T follicular helper cell (primary cell): ENCODE measurements around the gene KDM7A.
"Not testable (repeated sequence)": the region's sequence is repeated elsewhere in the genome, so short reads cannot be mapped to it uniquely, and the experiment has no call there.

ENCODE experiments used
- DNase-seq: peaks from one replicate; pipeline ENCODE4 v3.0.0-alpha.2; 2020; ENCODE audit warnings: low read depth

Gene KDM7A

GRCh38 chr7:140200061-140200989, 23.5 kb upstream of the KDM7A start:
- no peak for DNase-seq

GRCh38 chr7:140197938-140198337, 21.2 kb upstream of the KDM7A start:
- DNase-seq: no peak

- no peak for DNase-seq
Measured at GRCh38 chr7:140197218-140197890, 20.6 kb upstream of the KDM7A start.

- no peak for DNase-seq
Measured at GRCh38 chr7:140196361-140197217, 19.8 kb upstream of the KDM7A start.

- DNase-seq: no peak
Measured at GRCh38 chr7:140195859-140196258, 19.1 kb upstream of the KDM7A start.

- no peak for DNase-seq
Measured at GRCh38 chr7:140192620-140193019, 15.8 kb upstream of the KDM7A start.

GRCh38 chr7:140192176-140192575, 15.4 kb upstream of the KDM7A start:
- no peak for DNase-seq

DNA sequence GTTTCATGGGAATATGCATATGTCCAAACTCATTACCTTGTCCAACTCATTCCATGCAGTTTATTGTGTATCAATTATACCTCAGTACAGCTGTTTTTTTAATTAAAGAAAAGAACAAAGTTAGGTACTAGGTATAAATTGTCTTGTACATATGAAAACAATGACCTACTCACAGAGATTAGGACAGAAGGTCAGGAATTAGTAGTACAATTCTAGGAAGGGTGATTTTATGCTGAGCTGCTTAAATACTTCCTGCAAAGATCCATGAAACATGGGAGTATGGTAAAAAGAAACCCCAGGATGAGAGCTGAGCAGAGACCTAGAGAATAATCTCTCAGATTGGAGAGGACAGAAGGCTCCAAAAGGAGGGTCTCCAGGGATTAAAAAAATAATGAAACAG, 13.8 kb upstream of the KDM7A start:
- DNase-seq: no peak

- no peak for DNase-seq
Measured at GRCh38 chr7:140189917-140190316, 13.1 kb upstream of the KDM7A start.

- DNase-seq: no peak
Measured at GRCh38 chr7:140182917-140183316, 6.1 kb upstream of the KDM7A start.

DNA sequence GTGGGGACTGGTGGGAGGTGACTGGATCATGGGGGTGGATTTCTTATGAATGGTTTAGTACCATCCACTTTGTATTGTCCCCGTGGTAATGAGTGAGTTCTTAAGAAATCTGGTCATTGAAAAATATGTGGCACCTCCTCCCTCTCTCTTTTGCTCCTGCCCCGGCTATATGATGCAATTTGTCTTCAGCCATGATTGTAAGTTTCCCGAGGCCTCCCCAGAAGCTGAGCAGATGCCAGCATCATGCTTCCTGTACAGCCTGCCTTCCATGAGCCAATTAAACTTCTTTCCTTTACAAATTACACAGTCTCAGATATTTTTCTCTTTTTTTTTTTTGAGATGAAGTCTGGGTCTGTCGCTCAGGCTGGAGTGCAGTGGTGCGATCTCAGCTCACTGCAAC, 2.6 kb upstream of the KDM7A start:
- no peak for DNase-seq

DNA sequence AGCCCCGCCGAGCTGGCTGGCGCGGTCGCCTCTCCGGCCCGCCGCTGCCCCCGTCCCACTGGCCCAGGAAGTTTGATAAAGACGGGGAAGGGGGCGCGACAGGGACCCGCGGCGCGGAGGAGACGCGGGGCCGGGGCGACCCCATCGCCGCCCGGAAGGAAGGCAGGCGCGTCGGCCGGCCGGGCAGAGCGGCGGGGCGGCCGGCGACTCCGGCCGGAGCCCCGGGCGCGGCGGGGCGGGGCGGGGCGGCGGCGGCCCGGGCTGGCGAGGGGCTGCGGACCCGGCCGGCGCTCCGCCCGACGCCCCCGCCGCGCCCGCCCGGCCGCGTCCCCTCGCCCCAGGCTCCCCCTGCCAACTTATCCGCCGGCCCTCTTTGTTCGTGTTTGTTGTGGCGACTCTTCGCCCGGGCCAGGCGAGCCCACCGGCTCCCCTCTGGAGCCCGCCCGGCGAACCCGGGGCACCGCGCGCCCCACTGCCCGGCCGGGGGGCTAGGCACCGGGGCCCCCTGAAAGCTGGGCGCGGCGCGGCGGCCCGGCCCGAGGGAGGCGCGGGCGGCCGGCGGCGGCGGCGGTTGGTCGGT, 571 bp downstream of the KDM7A start:
- DNase-seq: no peak

GRCh38 chr7:140175221-140176121, 1.3 kb downstream of the KDM7A start:
- DNase-seq: peak; percentile 87

DNA sequence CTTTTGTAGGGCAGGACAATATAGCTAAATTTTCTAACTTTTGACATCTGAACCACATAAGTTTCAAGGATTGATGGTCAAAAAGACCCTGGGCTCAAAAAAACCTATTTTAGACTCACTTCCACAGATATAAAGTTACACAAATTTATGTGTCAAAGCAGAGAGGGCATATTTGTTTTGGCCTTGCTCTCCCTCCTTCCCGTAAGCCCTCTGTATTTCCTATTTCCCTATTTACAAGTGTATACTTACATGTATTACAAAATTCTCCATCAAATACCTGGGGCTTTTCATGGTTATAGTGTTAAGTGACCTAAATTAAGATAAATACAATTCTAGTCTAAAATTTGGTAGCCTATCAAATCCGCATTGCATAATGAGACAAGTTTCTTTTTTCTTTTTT, 2.6 kb downstream of the KDM7A start:
- DNase-seq: no peak

GRCh38 chr7:140170375-140170774, 6.4 kb downstream of the KDM7A start:
- DNase-seq: no peak

DNA sequence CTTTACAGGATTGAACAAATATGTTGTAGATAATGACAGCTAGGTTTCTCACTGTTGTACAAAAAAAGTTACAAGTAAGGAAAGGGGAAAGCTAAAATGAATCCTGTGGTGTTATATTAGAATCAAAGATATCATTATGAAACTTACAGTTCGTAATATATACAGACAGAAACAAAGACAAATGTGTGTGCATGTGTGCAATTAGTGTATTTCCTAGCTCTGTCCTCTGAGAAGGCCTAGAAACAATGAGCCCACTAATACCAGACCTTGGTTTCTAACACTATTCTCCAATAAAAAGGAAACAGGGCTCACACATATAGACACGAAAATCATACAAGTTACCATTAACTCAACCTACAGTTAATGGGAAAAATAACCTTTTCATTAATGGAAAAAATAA, 8.0 kb downstream of the KDM7A start:
- DNase-seq: no peak

- DNase-seq: no peak
Measured at GRCh38 chr7:140165422-140165821, 11.4 kb downstream of the KDM7A start.

DNA sequence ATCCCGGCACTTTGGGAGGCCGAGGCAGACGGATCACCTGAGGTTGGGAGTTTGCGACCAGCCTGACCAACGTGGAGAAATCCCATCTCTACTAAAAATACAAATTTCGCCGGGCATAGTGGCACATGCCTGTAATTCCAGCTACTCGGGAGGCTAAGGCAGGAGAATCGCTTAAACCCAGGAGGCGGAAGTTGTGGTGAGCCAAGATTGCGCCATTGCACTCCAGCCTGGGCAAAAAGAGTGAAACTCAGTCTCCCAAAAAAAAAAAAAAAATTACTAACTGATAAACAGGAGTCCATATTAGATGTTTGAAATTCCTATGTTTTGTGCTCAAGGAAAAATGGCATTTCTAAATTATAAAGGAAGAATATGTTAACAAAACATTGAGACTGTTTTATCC, 14.7 kb downstream of the KDM7A start:
- not testable (repeated sequence) for DNase-seq

- no peak for DNase-seq
Measured at GRCh38 chr7:140161047-140161446, 15.7 kb downstream of the KDM7A start.

DNA sequence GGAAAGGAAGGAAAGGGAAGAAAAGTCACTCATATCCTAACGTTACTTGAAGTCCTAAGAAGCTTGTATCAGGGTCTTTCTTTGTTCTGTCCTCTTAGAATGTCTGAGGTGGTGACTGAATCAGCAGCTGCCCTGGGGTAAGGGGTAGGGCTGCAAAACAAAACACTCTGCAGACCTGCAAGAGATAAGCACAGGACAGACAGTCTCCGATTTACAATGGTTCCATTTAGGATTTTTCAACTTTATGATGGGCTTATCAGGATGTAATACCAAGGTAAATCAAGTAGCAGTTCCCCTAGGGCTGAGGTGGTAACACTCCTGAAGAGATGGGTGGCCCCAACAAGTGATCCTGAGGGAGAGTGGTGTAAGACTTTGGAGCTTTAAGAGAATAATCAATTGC, 16.5 kb downstream of the KDM7A start:
- DNase-seq: no peak

DNA sequence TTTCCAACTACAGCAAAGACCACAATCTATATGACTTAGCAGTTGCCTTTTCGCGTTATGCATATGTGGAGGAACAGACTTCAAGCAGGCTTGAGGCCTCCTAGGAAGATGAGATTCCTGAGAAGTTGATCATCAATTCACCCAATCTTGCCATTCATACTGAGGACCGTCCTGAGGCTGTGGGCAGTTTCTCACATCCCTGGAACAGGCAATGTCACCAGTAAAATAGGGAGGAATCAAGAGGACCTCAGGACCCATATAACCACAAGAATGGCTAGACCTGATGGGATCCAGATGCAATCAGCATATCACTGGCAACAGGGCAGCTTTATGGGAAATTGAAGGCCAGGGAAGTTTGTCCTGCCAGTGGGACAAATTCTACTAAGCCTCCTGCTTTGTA, 17.3 kb downstream of the KDM7A start:
- DNase-seq: no peak
